ENCODE measurements around the gene C22orf31.

Gene C22orf31

DNA sequence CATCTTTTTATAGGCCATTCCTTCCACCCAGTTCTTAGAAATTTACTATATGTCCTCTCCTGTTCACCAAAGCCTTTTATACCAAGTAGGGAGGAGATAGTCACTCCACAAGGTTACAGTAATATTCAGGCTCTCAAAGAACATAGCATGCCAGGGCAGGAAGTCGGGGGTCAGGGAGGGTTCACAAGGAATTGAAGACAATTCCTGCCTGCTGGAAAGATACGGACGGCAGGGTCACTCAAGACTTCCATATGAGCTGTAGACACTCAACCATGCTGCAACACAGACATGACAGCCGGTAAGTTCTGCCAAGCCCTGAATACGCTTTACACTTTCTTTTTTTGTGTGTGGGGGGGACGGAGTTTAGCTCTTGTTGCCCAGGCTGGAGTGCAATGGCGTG lies 700 bp downstream of the C22orf31 start:
- Histone ChIP-seq H3K27ac (ENCODE audit: low read depth, low read length) (no peak overlapping the region), H4K20me1 (ENCODE audit: control insufficient read depth, insufficient read depth, low read depth, low read length) (no peaks in the 10 kb centered on the region), H3K4me1 (ENCODE audit: control insufficient read depth, low read length) (no peaks in the 10 kb centered on the region), H3K4me3 (ENCODE audit: low read length) (no peak overlapping the region), H3K9me2 (replicated peaks; ENCODE audit: control insufficient read depth, low read length) (no peaks in the 10 kb centered on the region), H3K36me3 (ENCODE audit: control insufficient read depth, low read length) (no peaks in the 10 kb centered on the region), H3K79me2 (ENCODE audit: control insufficient read depth, low read length) (no peaks in the 10 kb centered on the region), H3F3A (ENCODE audit: control insufficient read depth, insufficient read depth) (no peaks in the 10 kb centered on the region), H3K9me3 (ENCODE audit: control insufficient read depth, insufficient read depth, low read length) (no peaks in the 10 kb centered on the region), H3K27me3 (ENCODE audit: control insufficient read depth, low read length) (peaks cover 30% of the 10 kb centered on the region), H3K4me2 (ENCODE audit: low read length) (no peak overlapping the region)
- TF ChIP-seq EZH2phosphoT487 (IDR thresholded peaks at IDR 0.05; ENCODE audit: borderline replicate concordance, low read length) (no peak), CTCF (IDR thresholded peaks at IDR 0.05; ENCODE audit: low read depth, low read length, poor library complexity, severe bottlenecking) (no peak)

- Histone ChIP-seq H3K4me3 (ENCODE audit: low read length) (no peak overlapping the region), H3K27me3 (ENCODE audit: control insufficient read depth, low read length) (peaks cover 26% of the 10 kb centered on the region), H3K27ac (ENCODE audit: low read depth, low read length) (no peak overlapping the region), H3K9me2 (replicated peaks; ENCODE audit: control insufficient read depth, low read length) (no peaks in the 10 kb centered on the region), H3K4me1 (ENCODE audit: control insufficient read depth, low read length) (no peaks in the 10 kb centered on the region), H3K79me2 (ENCODE audit: control insufficient read depth, low read length) (no peaks in the 10 kb centered on the region), H3K36me3 (ENCODE audit: control insufficient read depth, low read length) (no peaks in the 10 kb centered on the region), H3K9me3 (ENCODE audit: control insufficient read depth, insufficient read depth, low read length) (no peaks in the 10 kb centered on the region), H4K20me1 (ENCODE audit: control insufficient read depth, insufficient read depth, low read depth, low read length) (no peaks in the 10 kb centered on the region), H3F3A (ENCODE audit: control insufficient read depth, insufficient read depth) (no peaks in the 10 kb centered on the region), H3K4me2 (ENCODE audit: low read length) (no peak overlapping the region)
- TF ChIP-seq EZH2phosphoT487 (IDR thresholded peaks at IDR 0.05; ENCODE audit: borderline replicate concordance, low read length), result no peak
- TF ChIP-seq CTCF (IDR thresholded peaks at IDR 0.05; ENCODE audit: low read depth, low read length, poor library complexity, severe bottlenecking), result no peak
Measured at GRCh38 chr22:29060251-29060869, 1.3 kb downstream of the C22orf31 start.

GRCh38 chr22:29056472-29056871 lies 5.2 kb downstream of the C22orf31 start:
- no peaks in the 10 kb centered on the region for H3K9me3 ChIP-seq (ENCODE audit: control insufficient read depth, insufficient read depth, low read length)
- H4K20me1 ChIP-seq (ENCODE audit: control insufficient read depth, insufficient read depth, low read depth, low read length), result no peaks in the 10 kb centered on the region
- no peak overlapping the region for H3K4me3 ChIP-seq (ENCODE audit: low read length)
- no peaks in the 10 kb centered on the region for H3K79me2 ChIP-seq (ENCODE audit: control insufficient read depth, low read length)
- TF ChIP-seq EZH2phosphoT487 (IDR thresholded peaks at IDR 0.05; ENCODE audit: borderline replicate concordance, low read length) (no peak), CTCF (IDR thresholded peaks at IDR 0.05; ENCODE audit: low read depth, low read length, poor library complexity, severe bottlenecking) (no peak)
- no peaks in the 10 kb centered on the region for H3K36me3 ChIP-seq (ENCODE audit: control insufficient read depth, low read length)
- H3K4me2 ChIP-seq (ENCODE audit: low read length), result no peak overlapping the region
- H3F3A ChIP-seq (ENCODE audit: control insufficient read depth, insufficient read depth), result no peaks in the 10 kb centered on the region
- no peaks in the 10 kb centered on the region for H3K4me1 ChIP-seq (ENCODE audit: control insufficient read depth, low read length)
- H3K27me3 ChIP-seq (ENCODE audit: control insufficient read depth, low read length), result peaks cover 10% of the 10 kb centered on the region
- no peaks in the 10 kb centered on the region for H3K9me2 ChIP-seq (replicated peaks; ENCODE audit: control insufficient read depth, low read length)
- H3K27ac ChIP-seq (ENCODE audit: low read depth, low read length), result no peak overlapping the region

Data from DOHH2 (cell line).